NCI-H510A (cell line): ENCODE results near the gene REXO4.
A peak's percentile ranks its signal among the peaks of the same experiment; 100 is the strongest.
"Not testable (repeated sequence)": the region's sequence is repeated elsewhere in the genome, so short reads cannot be mapped to it uniquely, and the experiment has no call there.

ENCODE experiments used
- DNase-seq: peaks from one replicate; lab custom pipeline; 2025; lab: John Stamatoyannopoulos, UW

Gene REXO4

DNA sequence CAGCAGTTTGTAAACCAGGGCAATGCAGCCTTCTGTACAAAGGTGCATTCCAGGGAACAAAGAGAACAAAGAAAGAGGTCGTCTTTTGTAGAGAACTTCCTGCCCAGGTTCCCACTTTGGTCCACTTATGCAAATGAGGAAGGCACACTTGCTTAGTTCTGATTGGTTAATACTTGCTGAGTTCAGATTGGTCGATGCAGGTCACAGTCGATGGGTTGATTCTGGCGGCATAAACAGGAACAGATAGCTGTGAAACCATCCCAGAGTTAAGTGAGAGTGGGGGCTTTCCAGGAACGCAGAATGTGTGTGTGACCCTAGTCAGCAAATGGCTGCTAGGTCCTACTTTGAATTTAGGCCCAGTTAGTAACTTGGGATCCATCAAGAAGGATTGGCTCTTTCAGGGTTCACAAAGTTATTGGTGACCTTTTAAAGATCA, 2.6 kb upstream of the REXO4 start:
- no peak for DNase-seq

DNA sequence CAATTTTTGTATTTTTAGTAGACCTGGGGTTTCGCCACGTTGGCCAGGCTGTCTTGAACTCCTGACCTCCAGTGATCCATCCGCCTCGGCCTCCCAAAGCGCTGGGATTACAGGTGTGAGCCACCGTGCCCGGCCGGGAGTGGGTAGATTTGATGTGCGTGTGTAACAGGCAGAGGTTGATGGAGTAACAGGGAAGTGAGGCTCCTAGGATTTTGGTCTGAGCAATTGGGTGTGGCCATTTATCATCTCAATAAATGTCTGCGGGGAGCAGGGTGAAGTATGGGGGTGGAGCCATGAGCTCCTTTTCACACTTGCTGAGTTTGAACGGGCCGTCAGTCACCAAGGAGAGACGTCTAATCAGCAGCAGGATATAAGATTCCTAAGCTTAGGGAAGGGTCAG, 1.2 kb upstream of the REXO4 start:
- no peak for DNase-seq

DNA sequence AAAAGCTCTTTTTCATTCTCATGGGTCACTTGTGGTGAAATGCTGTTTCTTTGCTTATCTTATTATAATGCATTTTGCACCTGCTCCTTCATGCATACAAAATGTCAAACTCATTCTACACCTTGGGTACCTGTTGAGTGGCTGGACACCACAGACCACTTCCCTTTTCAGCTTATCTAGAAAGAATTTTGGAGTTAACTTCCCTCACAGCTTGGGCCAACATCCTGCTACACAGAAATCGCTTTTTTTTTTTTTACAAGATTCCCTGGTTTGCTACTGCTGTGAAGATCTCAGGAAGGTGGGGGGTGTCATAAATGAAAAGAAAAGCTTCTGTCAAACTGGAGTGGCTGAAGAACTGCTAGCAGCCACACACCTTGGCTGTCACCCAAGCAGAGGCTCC, 2.6 kb downstream of the REXO4 start:
- no peak for DNase-seq

DNA sequence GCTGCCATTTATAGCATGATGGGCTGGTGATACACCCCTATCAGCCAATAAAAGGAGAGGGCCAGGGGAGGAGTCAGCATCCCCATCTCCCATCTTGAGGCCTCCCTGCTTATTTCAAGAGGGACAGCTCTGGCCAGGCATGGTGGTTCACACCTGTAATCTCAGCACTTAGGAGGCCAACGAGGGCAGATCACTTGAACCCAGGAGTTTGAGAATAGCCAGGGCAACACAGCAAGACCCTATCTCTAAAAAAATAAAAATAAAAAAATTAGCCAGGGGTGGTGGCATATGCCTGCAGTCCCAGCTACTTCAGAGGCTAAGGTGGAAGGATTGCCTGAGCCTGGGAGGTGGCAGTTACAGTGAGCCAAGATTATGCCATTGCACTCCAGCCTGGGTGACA, 9.8 kb downstream of the REXO4 start:
- DNase-seq: no peak

DNA sequence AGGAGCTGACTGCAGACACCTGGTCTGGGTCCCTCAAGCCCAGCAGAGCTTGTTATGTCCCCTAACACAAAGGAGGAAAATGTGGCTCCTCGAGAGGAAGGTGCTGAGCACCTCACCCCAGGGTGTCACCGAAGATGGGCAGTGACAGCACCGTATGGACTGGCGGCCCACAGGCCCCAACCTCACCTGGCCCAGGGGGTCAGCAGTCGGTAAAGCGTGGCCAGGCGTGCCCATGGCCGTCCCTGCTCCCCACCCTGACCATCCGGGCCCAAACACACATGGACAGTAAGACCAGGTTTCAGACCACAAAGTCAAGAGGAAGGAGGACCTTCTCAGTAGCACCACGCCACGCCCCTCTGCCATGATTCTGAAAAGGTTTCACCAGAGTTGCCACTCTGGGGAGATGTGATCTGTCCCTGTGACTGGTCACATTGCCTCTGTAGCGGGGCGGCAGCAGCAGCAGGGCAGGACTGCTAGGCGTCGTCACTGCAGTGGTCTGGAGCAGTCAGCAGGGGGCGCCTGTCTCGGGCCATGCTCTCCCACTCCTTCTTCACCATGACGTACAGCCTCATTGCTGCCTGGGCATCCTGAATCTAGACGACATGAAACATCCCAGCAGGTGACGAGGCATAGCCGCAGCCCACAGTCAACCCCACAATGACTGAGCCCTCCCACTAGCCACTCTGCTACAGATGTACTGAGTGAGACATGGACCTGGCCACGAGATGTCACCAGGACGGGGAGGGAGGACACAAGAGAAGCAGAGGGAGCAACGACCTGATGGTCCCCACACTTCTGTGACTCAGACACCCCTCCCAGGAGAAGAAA, 11.1 kb downstream of the REXO4 start:
- DNase-seq: peak; percentile 24

DNA sequence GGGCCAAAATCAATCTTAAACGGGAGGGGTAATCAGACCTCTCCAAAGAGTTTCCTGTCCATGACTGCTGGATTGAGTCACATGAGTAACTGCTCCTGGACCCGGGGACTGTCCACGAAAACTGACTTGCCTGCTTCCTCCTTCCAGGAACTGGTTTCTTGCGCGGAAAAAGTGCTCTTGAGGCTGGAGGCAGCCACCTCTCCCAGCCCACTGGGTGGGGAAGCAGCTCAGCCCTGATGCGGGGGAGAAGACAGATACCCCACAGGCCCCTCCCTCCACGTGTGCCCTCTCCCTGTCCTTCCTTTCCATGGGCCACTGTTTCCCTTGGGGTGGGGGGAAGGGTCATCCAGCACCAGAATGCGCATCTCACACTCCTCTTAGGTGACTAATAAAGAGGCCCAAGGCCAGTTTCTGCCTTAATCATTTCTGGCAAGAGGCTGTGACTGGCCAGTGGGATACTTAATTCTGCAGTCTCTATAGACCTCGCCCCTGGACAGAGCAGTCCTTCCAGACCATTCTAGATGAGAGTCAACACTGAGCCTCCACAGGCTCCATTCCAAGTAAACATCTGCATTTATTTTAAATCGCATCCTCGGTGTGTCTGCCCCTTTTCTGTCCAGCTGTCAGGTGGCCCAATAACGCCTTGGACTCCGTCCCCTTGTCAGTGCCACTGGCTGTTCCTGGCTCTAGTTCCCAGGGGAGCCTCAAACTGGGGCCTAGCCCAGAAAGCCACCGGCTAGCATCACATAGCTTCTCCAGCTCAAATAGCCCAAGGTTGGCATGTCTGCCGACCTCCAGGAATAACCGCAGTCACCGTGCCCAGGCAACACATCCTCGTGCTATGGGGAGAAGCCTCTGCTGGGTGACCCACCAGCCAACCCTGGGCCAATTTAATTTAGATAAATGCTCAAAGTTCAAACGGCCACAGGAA, 12.0 kb downstream of the REXO4 start:
- no peak for DNase-seq

DNA sequence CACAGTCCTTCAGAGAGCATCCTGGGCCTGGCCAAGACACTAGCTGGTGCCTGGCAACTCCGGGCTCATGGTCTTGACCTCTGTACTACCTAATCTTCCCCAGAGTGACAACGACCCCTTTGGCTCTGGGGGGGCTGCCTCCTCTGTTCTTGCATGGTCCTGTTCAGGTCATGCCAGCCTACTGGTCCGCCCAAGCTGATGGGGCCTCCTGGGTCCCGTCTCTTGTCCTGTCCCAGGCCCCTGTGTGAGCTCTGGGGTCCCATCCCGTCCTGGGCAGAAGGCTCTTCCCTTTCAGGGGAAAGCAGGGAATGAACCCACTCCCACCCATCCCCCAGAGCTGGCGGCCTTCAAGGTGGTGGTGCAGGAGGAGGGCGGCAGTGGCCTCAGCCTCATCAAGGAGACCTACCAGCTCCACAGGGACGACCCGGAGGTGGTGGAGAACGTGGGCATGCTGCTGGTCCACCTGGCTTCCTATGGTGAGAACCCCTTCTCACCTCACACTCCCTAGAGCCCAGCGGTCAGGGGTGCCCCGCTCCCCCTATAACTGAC, 13.3 kb downstream of the REXO4 start:
- no peak for DNase-seq

DNA sequence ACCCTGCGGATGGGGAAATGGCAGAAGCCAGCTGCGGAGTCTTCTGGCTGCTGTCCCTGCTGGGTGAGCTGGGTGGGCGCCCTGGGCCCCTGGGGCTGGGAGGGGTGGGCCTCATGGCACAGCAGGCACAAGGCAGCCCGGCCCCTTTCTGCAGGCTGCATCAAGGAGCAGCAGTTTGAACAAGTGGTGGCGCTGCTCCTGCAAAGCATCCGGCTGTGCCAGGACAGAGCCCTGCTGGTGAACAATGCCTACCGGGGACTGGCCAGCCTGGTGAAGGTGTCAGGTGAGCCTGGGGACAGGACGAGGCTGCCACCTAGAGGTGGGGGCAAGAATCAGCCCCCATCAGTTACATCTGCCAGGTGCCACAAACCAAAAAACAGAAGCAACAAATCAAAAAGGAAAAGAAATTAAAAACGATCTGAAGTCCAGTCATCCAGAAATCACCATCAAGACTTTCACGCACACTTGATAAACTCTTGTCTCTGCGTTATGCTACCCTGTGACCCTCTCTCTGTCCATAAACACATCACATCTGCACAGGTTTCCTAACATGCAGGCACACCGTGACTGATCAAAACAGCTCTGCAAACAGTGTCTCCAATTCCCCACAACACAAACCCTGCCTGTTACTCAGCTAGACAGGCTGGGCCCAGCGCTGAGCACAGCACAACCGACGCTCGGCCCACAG, 13.9 kb downstream of the REXO4 start:
- DNase-seq: no peak

DNA sequence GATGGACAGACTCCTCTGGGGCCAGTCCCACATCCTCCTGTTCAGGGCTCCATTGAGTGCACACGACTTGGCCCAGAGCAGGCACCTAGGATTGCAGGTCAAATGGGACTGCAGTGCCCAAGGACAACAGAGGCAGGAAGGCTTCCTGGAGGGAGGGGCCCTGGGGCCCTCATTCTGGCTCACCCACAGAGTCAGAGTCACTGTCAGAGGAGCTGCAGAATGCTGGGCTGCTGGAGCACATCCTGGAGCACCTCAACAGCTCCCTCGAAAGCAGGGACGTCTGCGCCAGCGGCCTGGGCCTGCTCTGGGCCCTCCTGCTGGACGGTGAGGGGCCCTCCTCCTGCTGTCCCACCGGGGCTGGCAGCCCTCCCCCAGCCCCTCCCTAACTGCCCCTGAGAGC, 15.1 kb downstream of the REXO4 start:
- DNase-seq: no peak

DNA sequence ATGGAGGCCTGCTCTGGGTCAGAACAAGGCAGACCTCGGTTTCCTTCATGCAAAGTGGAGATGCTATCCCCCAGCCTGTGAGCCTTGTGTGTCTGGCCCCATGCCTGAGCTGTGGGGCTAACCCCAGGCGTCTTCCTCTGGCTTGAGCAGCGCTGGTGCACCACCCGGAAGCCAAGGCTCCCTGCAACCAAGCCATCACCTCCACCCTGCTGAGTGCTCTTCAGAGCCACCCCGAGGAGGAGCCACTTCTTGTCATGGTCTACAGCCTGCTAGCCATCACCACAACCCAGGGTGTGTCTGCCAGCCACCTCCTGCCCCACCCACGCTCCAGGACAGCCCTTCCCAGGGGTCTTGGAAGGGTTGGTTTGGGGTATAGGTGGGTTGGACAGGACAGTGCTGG, 16.2 kb downstream of the REXO4 start:
- DNase-seq: no peak

DNA sequence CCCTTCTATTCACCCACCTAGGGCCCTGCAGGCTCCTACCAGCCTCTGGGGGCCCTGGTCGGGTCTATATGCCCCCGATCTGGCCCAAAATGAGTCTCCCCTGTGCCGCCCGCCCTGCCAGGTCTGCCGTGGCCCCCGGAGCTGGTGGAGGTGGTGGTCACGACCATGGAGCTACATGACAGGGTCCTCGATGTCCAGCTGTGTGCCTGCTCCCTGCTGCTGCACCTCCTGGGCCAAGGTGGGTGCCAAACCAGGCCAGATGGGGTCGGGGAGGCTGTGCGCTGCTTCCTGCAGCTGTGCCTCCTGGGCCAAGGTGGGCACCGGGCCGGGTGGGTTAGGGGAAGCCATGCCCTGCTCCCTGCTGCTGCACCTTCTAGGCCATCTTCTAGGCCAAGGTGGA, 17.5 kb downstream of the REXO4 start:
- no peak for DNase-seq

DNA sequence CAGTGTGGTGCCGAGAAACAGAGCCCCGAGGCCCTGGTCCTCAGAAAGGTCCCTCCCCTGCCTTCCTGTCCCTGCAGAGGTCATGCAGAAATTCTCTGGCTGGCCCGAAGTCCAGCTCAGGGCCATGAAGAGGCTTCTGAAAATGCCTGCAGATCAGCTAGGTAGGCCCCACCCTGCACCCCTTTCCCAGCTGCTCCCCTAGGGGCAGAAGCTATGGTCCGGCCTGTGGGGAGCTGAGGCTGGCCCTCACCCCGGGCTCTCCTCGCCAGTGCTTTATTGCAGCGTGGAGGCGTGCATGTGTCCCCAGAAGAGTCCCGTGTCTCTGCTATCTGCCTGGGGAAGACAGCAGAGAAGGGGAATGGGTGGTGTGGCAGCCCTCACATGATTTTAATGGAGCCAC, 19.9 kb downstream of the REXO4 start:
- DNase-seq: no peak

DNA sequence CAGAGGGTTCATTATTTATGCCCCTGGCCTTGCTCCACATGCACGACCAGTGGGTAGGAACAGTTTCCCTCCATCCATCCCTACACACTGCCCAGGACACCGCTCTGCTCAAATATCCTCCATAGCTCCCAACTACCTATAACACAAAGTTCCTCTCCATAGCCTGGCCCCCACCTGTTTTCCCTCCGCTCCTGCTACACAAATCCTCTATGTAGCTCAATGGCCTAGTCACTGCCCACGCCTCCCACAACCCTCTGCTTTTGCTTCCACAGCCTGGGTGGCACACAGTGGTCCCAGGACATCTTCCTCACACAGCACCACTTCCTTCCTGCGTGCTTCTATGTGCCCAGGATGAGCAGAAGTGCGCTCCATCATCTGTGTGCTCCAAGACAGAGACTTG, 20.4 kb downstream of the REXO4 start:
- no peak for DNase-seq

DNA sequence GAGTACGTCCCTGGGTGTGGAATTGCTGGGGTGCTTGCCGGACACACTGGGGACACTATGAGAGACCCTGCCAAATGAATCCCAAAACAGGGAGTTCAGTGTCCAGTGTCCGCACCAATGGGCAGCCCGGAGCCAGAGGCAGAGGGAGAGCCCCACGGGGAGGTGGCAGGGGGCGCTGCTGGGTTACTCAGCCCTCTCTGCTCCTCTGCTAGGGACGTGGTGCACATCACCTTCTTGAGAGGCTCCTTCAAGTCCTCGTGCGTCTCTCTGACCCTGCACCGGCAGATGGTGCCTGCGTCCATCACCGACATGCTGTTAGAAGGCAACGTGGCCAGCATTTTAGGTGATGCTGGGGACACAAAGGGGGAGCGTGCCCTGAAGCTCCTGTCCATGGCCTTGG, 20.9 kb downstream of the REXO4 start:
- no peak for DNase-seq

DNA sequence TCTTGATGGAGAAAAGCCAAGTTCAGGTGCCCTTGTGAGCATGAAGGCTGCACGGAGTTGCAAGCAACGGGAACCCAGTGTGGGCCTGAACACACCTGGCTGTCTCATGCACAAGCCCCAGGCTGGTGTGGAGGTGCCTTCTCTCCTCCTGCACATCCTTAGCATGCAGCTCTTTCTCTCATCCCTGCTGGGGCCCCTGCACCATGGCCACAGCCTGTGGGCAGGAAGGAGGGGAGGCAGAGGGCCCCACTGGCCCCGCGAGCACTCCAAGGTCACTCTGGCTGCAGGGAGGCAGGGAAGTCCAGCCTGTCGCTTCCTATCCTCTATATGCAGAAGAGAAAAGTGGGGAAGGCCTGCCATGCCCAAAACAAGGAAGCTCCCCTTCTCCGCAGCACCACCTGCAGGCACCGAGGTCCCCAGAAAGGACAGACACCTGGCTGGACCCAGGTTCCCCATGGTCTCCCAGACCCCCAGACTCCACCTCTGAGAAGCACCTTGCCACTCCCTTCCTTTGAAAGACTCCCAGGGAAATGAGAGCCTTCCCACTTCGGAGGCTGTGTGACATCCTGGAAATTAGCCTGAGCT, 23.0 kb downstream of the REXO4 start:
- DNase-seq: no peak

DNA sequence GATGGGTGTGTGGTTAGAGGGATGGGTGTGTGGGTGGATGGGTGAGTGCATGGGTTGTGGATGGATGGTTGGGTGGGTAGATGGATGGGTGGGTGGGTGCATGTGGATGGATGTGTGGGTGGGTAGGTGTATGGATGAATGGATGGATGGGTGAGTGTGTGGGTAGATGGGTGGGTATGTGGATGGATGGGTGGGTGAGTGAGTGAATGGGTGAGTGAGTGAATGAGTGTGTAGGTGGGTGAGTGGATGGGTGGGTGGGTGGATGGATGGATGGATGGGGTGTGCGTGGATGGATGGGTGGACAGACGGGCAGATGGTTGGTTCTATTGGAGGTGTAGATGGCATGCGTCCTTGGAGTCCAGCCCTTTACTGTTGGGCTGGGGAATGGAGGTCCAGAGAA, 24.4 kb downstream of the REXO4 start:
- DNase-seq: no peak

DNA sequence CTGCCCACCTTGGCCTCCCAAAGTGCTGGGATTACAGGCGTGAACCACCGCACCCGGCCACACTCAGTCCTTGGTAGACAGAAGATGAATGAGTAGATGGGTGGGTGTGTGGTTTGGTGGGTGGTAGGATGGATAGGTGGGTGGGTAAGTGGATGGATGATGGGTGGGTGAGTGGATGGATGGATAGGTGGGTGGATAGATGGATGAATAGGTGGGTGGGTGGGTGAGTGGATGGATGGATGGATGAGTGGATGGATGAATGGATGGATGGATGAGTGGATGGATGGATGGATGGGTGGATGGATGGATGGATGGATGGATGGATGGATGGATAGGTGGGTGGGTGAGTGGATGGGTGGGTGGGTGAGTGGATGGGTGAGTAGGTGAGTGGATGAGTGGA, 25.5 kb downstream of the REXO4 start:
- DNase-seq: not testable (repeated sequence)

DNA sequence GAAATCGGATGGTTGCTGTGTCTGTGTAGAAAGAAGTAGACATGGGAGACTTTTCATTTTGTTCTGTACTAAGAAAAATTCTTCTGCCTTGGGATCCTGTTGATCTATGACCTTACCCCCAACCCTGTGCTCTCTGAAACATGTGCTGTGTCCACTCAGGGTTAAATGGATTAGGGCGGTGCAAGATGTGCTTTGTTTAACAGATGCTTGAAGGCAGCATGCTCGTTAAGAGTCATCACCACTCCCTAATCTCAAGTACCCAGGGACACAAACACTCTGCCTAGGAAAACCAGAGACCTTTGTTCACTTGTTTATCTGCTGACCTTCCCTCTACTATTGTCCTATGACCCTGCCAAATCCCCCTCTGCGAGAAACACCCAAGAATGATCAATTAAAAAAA, 26.4 kb downstream of the REXO4 start:
- not testable (repeated sequence) for DNase-seq

DNA sequence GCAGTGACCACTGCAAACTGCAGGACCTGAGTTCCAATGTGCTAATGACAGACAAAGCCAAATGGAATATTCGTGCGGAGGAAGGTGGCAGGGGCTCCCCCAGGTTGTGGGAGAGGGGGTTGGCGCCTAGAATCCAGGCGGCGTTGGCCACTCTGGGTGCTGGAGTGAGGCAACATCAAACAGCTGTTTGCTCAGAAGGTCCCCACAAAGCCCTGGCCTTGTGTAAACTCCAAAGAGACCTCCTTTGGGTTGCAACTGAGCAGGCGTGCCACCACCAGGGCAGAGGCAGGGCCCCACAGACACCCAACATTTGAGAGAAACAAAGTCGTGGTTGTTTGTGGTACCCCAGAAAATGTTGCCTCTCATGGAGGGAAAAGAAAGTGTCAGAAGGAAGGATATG, 27.1 kb downstream of the REXO4 start:
- no peak for DNase-seq

DNA sequence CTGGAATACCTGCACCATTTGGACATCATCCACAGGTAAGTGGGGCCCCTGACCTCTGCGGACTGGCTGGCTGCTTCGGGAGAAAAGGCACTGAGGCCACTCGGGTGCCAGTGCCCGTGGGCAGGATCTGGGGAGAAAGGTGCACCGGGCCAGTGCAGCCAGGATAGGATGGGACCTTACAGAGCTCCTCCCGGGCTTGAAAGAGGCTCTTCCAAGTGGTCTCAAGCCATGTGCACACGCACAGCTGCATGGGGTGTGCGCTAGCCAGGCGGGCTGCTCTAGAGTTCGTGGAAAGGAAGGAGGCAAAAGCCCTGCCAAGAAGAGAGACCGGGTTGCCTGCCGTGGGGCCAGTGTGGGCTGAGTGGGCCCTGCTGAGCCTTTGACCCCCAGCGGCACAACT, 28.2 kb downstream of the REXO4 start:
- DNase-seq: no peak

DNA sequence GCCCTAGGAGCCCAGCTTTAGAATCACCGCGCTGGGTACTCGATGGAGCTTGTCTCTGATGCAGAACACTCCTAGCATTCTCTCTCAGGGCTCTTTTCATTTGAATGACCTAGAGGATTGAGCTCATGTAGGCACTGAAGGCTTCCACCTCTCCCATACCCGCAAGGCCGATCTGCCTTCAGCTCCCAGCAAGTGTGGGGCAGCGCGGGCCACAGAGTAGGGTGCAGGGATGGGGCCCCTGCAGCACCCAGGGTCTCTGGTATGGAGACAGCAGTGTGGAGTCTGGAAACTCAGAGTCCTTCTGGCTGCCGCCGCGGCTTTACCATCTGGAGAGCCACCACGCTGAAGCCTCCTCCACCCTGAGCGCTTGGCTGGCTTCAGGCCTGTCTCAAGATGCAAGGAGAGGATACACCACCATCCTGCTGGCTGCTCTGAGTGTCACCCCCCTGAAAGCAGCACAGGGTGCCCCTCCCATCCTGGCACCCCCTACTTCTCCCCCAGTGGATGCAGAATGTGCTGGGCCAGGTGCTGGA, 28.7 kb downstream of the REXO4 start:
- no peak for DNase-seq

DNA sequence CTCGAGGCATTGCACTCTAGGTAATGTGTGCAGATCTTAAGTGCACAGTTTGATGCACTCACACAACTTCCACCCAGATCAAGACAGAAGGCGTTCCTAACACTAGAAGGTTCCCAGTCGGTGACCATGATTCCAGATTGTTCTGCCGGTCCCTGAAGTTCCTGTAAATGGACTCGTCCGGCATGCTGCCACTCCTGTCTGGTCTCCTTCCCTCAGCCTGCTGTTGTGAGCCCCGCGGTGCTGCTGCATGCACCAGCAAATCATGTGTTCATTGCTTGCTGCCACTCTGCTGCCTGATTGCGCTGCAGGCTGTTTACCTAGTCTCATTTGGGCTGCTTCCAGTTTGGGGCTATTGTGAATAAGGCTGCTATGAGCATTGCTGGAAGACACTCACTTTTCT, 30.1 kb downstream of the REXO4 start:
- no peak for DNase-seq
